ENCODE results near the gene TPSAB1.
"Not testable (repeated sequence)": the region's sequence is repeated elsewhere in the genome, so short reads cannot be mapped to it uniquely, and the experiment has no call there.

Gene TPSAB1

GRCh38 chr16:1253701-1254364 is 13.3 kb downstream of the TPSAB1 start:
- not testable (repeated sequence) for DNase-seq

- DNase-seq = not testable (repeated sequence)
These were observed 14.3 kb downstream of the TPSAB1 start for GRCh38 chr16:1254821-1255220.

GRCh38 chr16:1255276-1256122 is 15.0 kb downstream of the TPSAB1 start, which contains the start of gene TPSD1:
TPSD1 (plus strand) TSS chr16:1256069; CDS start chr16:1256281, 212 bp downstream.
- not testable (repeated sequence) for DNase-seq

- DNase-seq = not testable (repeated sequence)
These were observed 15.9 kb downstream of the TPSAB1 start for GRCh38 chr16:1256296-1256873.

- DNase-seq = no peak
These were observed 16.4 kb downstream of the TPSAB1 start for GRCh38 chr16:1256874-1257322.

- no peak for DNase-seq
These were observed 17.2 kb downstream of the TPSAB1 start for GRCh38 chr16:1257561-1258224.

- DNase-seq = no peak
These were observed 17.7 kb downstream of the TPSAB1 start for GRCh38 chr16:1258225-1258600.

- DNase-seq = no peak
These were observed 18.6 kb downstream of the TPSAB1 start for GRCh38 chr16:1258906-1259759.

GRCh38 chr16:1259760-1260068 is 19.2 kb downstream of the TPSAB1 start:
- DNase-seq = no peak

GRCh38 chr16:1260101-1260680 is 19.7 kb downstream of the TPSAB1 start:
- no peak for DNase-seq

- no peak for DNase-seq
These were observed 20.8 kb downstream of the TPSAB1 start for GRCh38 chr16:1261131-1261892.

- DNase-seq = no peak
These were observed 21.8 kb downstream of the TPSAB1 start for GRCh38 chr16:1262210-1262845.

GRCh38 chr16:1262846-1263221 is 22.3 kb downstream of the TPSAB1 start:
- no peak for DNase-seq

- no peak for DNase-seq
These were observed 23.3 kb downstream of the TPSAB1 start for GRCh38 chr16:1263591-1264344.

- DNase-seq = no peak
These were observed 24.0 kb downstream of the TPSAB1 start for GRCh38 chr16:1264345-1265089.

GRCh38 chr16:1265090-1265630 is 24.7 kb downstream of the TPSAB1 start:
- DNase-seq = no peak

- DNase-seq = no peak
These were observed 25.3 kb downstream of the TPSAB1 start for GRCh38 chr16:1265826-1266225.

GRCh38 chr16:1269418-1269817 is 28.9 kb downstream of the TPSAB1 start:
- not testable (repeated sequence) for DNase-seq

GRCh38 chr16:1271380-1271723 is 30.8 kb downstream of the TPSAB1 start:
- DNase-seq = no peak
